Breast epithelium (tissue), 3 donors: ENCODE results near the gene TMEM151B.

ENCODE experiments used
- CTCF ChIP-seq, 3 donors: fragments of 450-650 bp; IDR thresholded peaks; one replicate each; pipeline ENCODE4 v1.5.1; 2016 to 2017; ENCODE audit warnings: antibody characterized with exemption in 3 of 3, mild to moderate bottlenecking in 3 of 3, moderate library complexity in 3 of 3
- POLR2AphosphoS5 ChIP-seq, 3 donors: sonication (generic); formaldehyde crosslinking; IDR thresholded peaks; one replicate each; pipeline ENCODE4 v1.6.1; 2017; ENCODE audit warnings: antibody characterized with exemption in 3 of 3

- no peak for TF ChIP-seq CTCF (IDR thresholded peaks at IDR 0.05)
- no peak for TF ChIP-seq POLR2AphosphoS5 (IDR thresholded peaks at IDR 0.05)
Measured at GRCh38 chr6:44267252-44267651, 3.0 kb upstream of the TMEM151B start.
